ENCODE data around the gene PLCH1. TPM values are rescaled to one million over a fixed set of nuclear protein-coding genes. Genes with fewer than 3 reads are reported as not detected.

Gene PLCH1
- total RNA-seq, 1 donor from 2014 or later, result 0.25 TPM

DNA sequence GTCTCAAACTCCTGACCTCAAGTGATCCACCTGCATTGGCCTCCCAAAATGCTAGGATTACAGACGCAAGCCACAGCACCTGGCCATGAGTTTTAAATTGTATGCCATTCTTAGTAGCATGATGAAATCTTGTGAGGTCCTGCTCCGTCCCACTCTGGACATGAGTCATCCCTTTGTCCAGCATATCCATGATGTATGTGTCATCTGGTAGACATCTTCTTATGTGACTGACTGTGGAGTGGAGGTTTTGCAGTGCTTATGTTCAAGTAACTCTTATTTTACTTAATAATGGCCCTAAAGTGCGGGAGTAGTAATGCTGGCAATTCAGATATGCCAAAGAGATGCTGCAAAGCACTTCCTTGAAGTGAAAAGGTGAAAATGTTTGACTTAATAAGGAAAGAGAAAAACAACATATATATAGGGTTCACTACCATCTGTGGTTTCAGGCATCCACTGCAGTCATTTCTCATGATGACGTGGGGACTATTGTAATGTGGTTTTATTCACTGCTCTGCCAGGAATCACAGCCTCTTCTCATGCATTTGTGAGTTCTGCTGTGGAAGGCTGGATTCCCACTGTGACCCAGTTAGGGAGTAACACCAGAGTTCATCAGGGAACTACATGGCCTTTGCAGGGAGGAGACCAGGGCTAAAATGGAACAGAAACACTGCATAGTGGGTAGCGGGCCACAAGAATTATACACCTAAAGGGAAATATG lies 246.8 kb downstream of the PLCH1 start:
- intact Hi-C loops (cut with DNase I), result no loop called here
- no peak overlapping the region for H3K27ac ChIP-seq

DNA sequence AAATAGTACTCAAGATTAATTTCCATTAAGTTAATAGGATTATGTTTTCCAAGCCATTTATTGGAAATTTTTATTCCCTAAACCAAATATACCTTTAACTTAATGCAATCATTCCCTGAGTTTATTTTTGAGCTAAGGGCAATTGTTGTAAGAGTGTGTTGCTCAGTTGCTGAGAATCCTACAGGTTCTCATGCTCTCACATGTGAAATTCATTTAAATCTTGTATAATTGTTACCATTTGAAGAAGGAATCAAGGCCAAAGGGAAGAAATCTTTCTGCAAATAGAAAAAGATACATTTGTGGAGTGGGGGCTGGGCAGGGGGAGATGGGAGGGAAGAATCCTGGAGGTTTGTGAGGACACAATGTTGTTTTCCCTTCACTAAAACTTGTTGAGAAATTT lies 248.7 kb downstream of the PLCH1 start:
- Histone ChIP-seq H3K4me1 (no peaks in the 10 kb centered on the region), H3K4me3 (no peak overlapping the region)
- intact Hi-C loops (cut with DNase I), result no loop called here

More for the DNA sequence above, 246.8 kb downstream of the PLCH1 start:
- TF ChIP-seq POLR2A (IDR thresholded peaks at IDR 0.05) (no peak), POLR2AphosphoS5 (IDR thresholded peaks at IDR 0.05; ENCODE audit: insufficient read depth in 1 of 2, low read depth in 1 of 2) (no peak)
- TF ChIP-seq, protein P1, sequence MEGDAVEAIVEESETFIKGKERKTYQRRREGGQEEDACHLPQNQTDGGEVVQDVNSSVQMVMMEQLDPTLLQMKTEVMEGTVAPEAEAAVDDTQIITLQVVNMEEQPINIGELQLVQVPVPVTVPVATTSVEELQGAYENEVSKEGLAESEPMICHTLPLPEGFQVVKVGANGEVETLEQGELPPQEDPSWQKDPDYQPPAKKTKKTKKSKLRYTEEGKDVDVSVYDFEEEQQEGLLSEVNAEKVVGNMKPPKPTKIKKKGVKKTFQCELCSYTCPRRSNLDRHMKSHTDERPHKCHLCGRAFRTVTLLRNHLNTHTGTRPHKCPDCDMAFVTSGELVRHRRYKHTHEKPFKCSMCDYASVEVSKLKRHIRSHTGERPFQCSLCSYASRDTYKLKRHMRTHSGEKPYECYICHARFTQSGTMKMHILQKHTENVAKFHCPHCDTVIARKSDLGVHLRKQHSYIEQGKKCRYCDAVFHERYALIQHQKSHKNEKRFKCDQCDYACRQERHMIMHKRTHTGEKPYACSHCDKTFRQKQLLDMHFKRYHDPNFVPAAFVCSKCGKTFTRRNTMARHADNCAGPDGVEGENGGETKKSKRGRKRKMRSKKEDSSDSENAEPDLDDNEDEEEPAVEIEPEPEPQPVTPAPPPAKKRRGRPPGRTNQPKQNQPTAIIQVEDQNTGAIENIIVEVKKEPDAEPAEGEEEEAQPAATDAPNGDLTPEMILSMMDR (IDR thresholded peaks at IDR 0.05), result no peak
- Histone ChIP-seq H3K4me1 (no peaks in the 10 kb centered on the region), H3K4me3 (no peak overlapping the region), H3K27me3 (no peaks in the 10 kb centered on the region), H3K9me3 (no peaks in the 10 kb centered on the region), H3K36me3 (no peaks in the 10 kb centered on the region)
- DNase-seq (ENCODE audit: extremely low spot score in 2 of 2), result no peak

DNA sequence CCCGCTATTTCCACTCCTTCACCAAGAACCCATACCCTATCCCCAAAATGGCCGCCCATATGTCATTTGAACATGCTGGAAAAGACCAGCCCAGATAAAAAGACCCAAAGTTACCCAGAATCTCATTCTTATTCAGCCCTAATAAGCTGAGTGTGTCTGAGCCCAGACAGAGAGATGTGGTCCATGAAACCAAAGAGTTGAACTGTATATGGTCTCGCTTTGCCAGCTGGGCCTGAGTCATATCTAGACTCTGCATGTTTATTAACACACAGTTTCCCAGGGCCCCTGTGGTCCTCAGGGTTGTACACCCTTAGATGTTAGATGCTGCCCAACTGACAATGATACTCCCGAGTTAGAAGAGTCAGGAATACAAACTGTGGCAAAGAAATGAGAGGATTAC lies 249.5 kb downstream of the PLCH1 start:
- TF ChIP-seq POLR2A (IDR thresholded peaks at IDR 0.05), result no peak
- TF ChIP-seq POLR2AphosphoS5 (IDR thresholded peaks at IDR 0.05; ENCODE audit: insufficient read depth in 1 of 2, low read depth in 1 of 2), result no peak
- TF ChIP-seq, protein P1 (IDR thresholded peaks at IDR 0.05), result no peak
- Histone ChIP-seq H3K27ac (no peak overlapping the region), H3K9me3 (no peaks in the 10 kb centered on the region), H3K36me3 (no peaks in the 10 kb centered on the region), H3K4me1 (no peaks in the 10 kb centered on the region), H3K27me3 (no peaks in the 10 kb centered on the region), H3K4me3 (no peak overlapping the region)
- DNase-seq (ENCODE audit: extremely low spot score in 2 of 2), result no peak
- intact Hi-C loops (cut with DNase I), result no loop called here

More for the DNA sequence above, 248.7 kb downstream of the PLCH1 start:
- no peaks in the 10 kb centered on the region for H3K36me3 ChIP-seq
- no peak for TF ChIP-seq POLR2AphosphoS5 (IDR thresholded peaks at IDR 0.05; ENCODE audit: insufficient read depth in 1 of 2, low read depth in 1 of 2)
- TF ChIP-seq, protein P1 (IDR thresholded peaks at IDR 0.05), result no peak
- no peak for TF ChIP-seq POLR2A (IDR thresholded peaks at IDR 0.05)
- no peaks in the 10 kb centered on the region for H3K9me3 ChIP-seq
- no peak overlapping the region for H3K27ac ChIP-seq
- H3K27me3 ChIP-seq, result no peaks in the 10 kb centered on the region
- no peak for DNase-seq (ENCODE audit: extremely low spot score in 2 of 2)

DNA sequence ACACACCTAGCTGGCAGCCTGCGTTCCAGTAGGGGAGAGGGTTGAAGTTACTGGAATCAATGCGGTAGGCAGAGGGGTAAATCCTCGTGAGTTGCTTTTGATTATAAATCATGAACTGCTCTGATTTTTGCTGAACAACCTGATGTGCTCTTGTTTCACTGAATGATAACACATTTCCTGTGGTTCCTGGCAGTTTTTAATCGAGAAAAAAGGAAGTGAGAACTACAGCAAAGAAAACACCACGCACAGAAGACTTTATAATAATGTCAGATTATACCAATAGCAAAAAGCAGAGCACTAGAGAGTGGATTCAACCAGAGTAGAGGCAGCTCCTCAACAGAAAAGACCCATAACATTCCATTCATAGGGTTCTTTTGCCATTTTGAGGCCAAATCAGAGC lies 250.5 kb downstream of the PLCH1 start:
- no peak for DNase-seq (ENCODE audit: extremely low spot score in 2 of 2)
- TF ChIP-seq, protein P1 (IDR thresholded peaks at IDR 0.05), result no peak
- TF ChIP-seq POLR2A (IDR thresholded peaks at IDR 0.05) (no peak), POLR2AphosphoS5 (IDR thresholded peaks at IDR 0.05; ENCODE audit: insufficient read depth in 1 of 2, low read depth in 1 of 2) (no peak)
- no peaks in the 10 kb centered on the region for H3K4me1 ChIP-seq
- H3K27ac ChIP-seq, result no peak overlapping the region
- intact Hi-C loops (cut with DNase I), result no loop called here
- H3K9me3 ChIP-seq, result no peaks in the 10 kb centered on the region
- no peak overlapping the region for H3K4me3 ChIP-seq
- H3K27me3 ChIP-seq, result no peaks in the 10 kb centered on the region
- H3K36me3 ChIP-seq, result no peaks in the 10 kb centered on the region

DNA sequence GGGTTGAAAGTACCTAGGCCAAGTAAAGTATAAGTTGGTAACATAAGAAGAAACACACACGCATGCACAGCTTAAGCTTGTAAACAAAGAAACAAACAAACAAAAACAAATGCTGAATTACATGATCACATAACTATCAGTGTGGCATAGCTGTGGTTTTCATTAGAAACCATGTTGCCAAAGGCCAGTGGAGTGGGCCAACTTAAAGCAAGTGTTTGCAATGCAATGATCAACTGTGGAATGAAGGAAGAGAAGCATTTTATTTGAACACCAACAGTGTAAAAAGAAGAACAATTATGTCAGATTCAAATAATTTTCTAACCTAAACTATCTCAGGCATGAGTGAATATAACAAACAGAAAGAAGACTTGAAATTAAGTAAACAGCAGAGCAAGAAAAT lies 252.0 kb downstream of the PLCH1 start:
- Histone ChIP-seq H3K4me3 (no peak overlapping the region), H3K36me3 (no peaks in the 10 kb centered on the region), H3K9me3 (no peaks in the 10 kb centered on the region), H3K27ac (no peak overlapping the region), H3K4me1 (no peaks in the 10 kb centered on the region), H3K27me3 (no peaks in the 10 kb centered on the region)
- DNase-seq (ENCODE audit: extremely low spot score in 2 of 2), result no peak
- intact Hi-C loops (cut with DNase I), result no loop called here
- no peak for TF ChIP-seq POLR2AphosphoS5 (IDR thresholded peaks at IDR 0.05; ENCODE audit: insufficient read depth in 1 of 2, low read depth in 1 of 2)
- TF ChIP-seq POLR2A (IDR thresholded peaks at IDR 0.05), result no peak
- TF ChIP-seq, protein P1 (IDR thresholded peaks at IDR 0.05), result no peak
